COR-L47 (cell line): Measurements from ENCODE around the gene DIP2C.

Source experiments
- DNase-seq: peaks from one replicate; lab custom pipeline; 2025; lab: John Stamatoyannopoulos, UW

Gene DIP2C

DNA sequence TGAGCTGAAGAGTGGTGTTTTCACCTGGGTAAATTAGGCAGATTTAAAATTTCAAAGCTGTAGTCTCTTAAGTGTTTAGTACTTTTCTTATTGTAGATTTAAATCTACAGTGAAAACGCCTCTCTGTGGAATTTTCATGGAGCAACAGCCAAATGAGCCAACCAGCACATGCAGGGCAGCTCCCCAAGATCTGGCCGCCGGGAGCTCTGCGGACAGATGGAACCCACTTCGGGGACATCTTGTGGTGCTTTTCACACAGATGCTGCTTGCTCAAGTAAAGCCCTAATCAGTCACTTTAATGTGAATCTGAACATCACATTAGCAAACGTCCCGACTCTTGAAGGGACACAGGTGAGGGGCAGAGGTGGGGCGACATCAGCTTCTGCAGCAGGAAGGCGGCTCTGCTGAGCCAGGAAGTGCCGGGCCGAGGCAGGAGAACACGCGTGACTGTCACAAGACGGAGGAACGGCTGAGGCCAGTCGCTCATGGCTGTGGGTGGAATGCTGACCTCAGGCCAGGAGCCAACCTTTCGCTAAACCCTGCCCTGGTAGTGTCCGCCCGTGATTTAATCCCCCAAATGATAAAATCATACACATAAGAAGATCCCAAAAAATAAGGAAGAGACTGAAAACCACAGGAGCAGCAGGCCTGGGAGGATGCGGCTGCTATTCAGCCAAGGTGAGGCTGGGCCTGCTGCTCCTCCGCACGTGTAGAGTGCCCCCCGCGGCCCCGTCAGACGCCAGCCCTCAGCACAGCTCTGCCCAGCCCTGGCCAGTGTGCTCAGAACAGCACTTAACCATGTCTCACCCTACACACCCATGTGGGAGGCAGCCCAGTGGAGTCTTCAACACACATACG is 297.4 kb downstream of the DIP2C start:
- no peak for DNase-seq

DNA sequence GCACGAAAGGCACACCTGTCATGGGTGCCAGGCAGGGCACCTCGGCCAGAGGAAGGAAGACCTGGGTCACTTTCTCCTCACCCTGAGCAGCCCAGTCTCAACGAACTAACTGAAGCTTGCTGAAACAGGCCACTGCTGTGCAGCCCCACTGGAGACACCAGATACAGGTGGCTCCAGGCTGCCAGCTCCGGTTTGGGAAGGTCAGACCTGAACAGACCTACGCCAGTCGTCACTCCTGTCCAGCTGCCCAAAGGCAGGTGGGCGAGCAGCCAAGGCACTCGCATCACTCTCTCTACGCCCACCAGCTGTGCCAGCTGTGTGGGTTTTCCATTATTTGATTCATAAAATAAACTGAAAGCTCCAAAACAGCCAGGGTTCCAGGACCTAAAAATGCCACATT is 298.2 kb downstream of the DIP2C start:
- DNase-seq = peak; percentile 34

DNA sequence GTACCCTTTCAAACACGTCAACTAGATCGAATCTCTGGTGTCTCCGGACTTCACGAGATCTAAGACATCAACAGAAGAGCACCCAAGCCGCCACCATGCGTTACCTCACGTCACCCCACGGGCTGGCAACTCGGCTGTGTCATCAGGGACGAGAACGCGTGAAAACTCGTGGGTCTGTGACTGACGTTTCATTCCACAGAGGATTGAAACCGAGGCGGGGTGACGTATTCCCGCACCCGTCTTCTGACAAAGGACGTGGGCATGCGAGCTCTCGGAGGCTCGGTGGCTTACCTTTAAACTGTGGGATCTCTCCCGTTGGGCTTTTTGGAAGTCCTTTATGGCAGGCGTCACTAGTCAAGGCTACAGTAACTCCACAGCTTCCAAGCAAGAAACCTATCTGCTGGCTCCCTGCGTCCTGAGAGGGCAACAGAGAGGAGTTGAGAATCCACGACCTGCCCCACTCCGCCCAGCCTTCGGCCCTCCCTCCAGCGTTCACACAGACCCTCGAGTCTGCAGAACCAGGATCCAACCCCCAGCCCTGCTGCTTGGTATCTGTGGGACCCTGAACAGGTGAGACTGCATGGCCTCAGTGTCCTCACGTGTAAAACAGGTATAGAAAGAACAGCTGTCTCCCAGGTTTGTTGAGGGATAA is 298.9 kb downstream of the DIP2C start:
- no peak for DNase-seq

DNA sequence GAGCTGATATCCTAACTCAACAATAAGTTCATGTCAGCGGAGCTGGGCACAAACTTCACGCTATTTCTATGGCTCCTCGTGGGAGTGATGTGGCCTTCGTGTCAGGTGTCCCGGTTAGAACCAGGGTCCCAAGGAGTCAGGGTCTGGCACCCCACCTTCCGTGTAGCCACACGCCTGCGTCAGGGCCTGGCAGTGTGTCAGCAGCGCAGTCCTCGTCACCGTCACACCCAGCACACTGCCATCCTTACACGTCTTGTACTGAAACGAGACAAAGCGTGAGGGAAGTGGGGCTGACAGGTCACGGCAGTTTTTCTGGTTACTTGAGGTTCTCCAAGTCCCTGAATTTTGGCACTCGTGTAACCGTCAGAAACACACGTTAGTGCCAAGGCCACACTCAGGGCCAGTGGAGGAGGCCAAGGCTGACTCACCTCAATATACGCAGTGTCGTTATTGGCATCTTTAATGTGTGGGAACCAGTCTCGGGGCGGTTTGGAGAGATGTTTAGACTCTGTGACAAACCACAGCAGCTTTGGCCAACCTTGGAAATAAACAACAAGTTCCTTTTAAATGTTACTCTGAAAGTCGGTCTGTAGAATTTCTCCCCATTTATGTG is 299.5 kb downstream of the DIP2C start:
- no peak for DNase-seq

- no peak for DNase-seq
Observed at GRCh38 chr10:389261-389790, 300.1 kb downstream of the DIP2C start.

- DNase-seq = no peak
Observed at GRCh38 chr10:388661-389045, 300.8 kb downstream of the DIP2C start.

- no peak for DNase-seq
Observed at GRCh38 chr10:387909-388660, 301.4 kb downstream of the DIP2C start.

DNA sequence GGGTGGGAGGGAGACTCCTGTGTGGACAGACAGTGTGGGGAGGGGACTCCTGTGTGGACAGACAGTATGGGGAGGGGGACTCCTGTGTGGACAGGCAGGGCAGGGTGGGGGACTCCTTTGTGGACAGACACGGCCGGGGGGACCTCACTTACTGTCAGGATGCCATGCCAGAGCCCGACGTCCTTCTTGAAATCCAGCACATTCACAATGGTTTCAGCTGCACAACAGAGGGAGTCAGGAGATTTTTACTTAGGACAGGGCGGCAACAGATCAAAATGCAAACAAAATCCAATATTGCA is 301.9 kb downstream of the DIP2C start:
- DNase-seq = no peak

- DNase-seq = no peak
Observed at GRCh38 chr10:386771-387592, 302.5 kb downstream of the DIP2C start.

DNA sequence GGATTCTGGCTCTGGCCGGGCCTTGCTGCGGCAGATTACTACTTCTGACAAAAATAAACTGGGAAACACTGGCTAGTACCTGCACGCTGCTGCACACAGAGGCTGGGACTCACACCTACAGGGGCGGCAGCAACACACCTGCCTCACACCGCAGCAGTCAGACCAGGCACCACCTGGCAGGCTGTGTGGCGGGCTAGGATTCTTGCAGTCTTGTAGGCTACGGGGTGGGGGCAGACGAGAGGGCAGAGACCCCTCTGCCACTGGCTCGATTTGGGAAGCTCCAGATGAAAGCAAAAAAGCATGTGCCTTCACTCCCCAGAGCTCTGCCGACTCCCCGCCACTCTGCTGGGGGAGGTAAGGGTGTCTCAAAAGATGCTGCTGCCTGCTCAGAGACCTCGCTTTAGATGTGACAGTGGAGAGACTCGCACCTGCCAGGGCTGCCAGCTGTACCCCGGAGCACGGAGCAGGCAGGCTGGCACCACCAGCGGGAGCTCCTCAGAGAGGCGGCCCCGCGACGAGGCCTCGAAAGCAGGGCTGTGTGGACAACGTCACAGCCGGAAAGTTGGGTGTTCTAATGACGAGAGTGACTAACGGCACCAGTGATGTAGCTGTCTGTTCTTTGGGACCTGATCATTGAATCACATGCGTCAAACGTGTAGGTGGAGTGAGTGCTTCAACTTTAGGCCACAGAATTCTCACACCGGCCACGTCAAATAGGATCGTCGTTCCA is 303.7 kb downstream of the DIP2C start:
- DNase-seq = no peak

GRCh38 chr10:384538-385305 is 304.7 kb downstream of the DIP2C start:
- DNase-seq = no peak

DNA sequence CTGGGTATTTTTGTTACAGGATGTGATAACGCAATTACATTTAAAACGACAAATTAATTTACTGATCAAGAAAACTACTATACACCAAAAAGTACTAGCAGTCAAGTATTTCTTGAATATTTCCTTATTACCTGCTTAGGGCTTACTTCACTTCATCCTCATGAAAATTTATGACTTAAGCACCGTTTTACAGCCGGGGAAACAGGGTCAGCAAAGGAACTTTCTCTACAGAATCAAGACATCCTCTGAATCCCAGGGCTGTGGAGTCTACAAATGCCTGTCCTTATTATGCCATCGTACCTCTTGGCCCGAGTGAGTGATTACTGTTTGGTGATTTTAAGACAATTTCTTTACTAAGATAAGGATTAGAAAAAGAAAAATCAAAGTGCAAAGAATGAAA is 305.9 kb downstream of the DIP2C start:
- no peak for DNase-seq

- no peak for DNase-seq
Observed at GRCh38 chr10:381805-382204, 307.7 kb downstream of the DIP2C start.

DNA sequence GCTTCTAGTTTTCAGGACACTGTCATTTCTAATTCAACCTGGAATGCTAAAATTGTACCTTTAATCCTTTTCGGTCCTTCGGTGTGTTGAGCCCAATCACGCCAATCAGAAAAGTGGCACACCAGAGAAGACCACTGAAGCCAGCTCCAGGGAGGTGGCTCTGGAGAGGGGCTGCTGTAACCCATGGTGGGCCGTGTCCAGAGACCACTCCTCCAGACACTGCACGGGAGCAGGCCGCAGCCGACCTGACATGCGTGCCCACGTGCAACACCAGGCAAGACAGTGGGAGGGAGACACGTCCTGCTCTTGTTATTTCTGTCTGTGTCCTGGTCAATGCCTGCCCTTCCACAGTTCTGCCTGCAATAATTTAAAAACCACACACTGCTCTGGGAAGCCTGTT is 308.1 kb downstream of the DIP2C start:
- no peak for DNase-seq

- DNase-seq = no peak
Observed at GRCh38 chr10:380313-380940, 309.0 kb downstream of the DIP2C start.

DNA sequence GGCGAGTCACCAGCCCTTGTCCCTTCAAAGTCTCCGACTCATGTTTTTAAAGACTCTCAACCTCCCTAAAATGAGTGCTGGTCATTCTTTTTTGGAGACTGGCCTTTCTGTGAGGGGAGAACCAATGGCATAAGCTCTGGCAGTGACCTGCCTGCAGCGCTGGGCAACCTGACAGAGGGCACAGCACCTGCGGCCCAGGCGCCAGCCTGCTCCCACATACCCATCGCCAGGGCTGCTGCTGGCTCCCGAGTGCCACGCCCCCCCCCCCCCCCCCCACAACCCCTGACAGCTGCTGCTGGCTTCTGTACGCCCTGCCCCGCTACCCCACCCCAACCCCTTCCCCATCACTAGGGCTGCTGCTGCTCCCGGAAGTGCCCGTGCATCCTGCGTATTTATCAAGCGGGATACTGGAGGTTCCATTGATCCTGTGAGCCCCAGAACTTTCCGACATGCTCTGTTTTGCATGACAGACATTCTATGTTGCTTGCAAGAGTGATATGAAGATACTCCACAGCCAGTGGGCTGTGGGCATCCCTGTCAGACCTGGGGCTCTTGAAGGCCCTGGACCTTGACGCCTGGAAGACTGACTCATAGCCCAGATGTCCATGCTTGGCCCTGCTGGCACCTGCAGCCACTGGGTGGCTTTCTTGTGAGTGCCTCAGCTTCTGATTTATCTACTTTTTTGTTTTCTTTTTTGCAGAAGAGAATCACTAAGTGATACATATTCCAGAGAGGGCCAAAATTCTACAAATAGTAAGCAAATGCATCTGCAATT is 310.4 kb downstream of the DIP2C start:
- DNase-seq = no peak

DNA sequence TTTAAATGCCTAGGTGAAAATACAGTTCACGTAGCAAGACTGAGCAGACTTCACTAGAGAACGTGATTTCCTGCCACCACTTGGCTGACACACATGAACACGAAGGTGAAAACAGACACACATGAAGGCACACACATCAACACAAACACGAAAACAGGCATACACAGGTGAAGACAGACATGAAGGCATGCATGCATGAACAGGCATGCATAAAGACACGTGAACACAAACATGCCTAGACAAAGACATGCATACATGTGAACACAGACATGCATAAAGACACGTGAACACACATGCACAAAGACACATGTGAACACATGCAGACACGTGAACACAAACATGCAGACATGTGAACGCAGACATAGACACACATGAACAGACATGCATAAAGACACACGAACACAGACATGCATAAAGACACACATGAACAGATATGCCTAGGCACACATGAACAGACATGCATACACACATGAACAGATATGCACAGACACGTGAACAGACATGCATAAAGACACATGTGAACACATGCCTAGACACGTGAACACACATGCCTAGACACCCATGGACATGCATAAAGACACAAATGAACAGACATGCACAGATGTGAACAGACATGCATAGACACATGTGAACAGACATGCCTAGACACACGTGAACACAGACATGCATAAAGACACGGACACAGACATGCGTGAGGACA is 311.1 kb downstream of the DIP2C start:
- no peak for DNase-seq

- no peak for DNase-seq
Observed at GRCh38 chr10:377228-377627, 312.2 kb downstream of the DIP2C start.
